GDM1 (cell line): Measurements from ENCODE around the gene ATP6V0E2.
"Not testable (repeated sequence)": the region's sequence is repeated elsewhere in the genome, so short reads cannot be mapped to it uniquely, and the experiment has no call there.

Source experiments
- DNase-seq: peaks from one replicate; lab custom pipeline; 2025; lab: John Stamatoyannopoulos, UW

The ATP6V0E2 gene

DNA sequence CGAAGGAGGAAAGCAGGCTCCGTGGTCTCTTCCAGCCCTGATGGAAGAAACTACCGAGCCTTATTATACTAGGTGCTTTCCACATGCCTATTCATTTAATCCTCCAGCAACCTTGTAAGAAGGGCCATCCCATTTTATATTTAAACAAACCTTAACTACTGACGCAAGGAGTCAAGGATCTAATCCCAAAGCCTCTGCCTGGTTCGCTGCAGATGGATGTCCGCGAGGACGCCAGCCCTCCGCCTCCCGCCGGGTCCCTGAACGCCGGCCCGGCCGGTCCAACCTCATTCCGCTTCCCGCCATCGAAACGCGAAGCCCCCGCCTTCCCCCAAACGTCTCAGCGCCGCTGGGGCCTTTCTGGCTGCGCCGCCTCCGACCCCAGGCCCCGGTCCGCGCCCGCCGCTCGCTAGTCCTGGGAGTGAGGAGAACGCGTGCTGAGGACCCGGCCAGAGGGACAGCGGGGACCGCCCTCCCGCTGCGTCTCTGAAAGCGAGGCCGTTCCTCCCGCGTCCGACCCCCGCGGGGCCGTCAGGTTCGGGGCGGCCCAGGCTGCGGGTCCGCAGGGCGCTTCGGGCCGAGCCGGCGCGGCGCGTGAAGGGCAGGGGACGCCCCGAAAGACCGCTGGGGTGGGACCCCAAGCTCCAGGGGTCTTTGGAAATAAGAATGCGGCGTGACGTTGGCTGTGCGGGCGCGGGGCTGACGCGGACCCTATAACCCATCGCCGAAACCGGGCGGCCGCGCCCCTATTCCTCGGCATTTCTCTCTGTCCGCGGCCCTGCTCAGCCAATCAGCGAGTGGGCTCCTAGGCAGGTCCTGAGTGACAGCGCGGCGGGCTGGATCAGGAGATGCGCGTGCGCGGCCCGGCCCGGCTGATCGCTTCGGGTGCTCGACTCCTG, at the start of gene ATP6V0E2:
ATP6V0E2 (plus strand) TSS at position 896 of the 896 bp plus-strand sequence. CDS start 97 bp downstream, outside the sequence.
- DNase-seq = peak; percentile 86

DNA sequence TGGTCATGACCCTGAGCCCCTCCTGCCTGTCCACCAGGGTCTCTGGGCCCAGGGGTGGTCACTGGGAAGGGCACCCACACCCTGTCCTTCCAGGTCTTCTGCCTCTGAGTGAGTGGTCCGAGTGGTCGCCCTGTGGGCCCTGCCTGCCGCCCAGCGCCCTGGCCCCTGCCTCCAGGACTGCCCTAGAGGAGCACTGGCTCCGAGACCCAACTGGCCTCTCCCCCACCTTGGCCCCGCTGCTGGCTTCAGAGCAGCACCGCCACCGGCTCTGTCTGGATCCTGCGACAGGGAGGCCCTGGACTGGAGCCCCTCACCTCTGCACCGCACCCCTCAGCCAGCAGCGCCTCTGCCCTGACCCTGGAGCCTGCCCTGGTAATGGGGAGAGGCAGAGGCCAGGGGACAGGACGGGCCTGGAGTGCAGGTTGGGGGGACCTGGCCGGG, 49.4 kb upstream of the ATP6V0E2 start:
- DNase-seq = no peak

DNA sequence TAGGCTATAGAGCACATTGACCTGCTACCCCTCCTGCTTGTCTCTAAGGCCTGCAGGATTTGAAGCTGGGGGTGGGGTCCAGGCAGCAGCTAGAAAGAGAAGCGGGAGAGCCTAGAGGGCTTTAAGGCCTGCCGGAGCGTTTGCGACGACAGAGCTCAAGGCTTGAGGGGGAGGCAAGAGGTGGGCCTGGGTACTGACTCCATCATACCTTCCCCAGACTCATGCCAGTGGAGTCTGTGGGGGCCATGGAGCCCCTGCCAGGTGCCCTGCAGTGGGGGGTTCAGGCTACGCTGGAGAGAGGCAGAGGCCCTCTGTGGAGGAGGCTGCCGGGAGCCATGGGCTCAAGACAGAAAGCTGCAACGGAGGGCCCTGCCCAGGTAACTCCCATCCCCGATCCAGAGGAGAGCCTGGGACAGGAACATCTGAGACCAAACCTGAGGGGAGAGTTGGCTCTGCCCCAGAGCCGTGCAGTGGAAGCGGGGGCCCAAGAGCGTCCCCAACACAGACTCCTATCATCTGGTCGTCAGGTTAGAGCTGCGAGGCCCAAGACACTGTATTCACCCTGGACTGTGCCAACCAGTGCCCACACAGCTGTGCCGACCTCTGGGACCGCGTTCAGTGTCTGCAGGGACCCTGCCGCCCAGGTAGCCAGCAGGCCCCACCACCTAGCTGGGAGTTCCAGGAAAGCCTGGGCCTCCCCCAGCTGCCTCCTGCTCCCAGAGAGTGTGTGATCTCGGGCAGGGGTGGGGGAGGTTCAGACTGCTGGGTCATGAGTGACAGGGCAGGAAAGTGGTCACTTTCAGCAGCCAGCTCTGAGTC, 48.8 kb upstream of the ATP6V0E2 start:
- no peak for DNase-seq

DNA sequence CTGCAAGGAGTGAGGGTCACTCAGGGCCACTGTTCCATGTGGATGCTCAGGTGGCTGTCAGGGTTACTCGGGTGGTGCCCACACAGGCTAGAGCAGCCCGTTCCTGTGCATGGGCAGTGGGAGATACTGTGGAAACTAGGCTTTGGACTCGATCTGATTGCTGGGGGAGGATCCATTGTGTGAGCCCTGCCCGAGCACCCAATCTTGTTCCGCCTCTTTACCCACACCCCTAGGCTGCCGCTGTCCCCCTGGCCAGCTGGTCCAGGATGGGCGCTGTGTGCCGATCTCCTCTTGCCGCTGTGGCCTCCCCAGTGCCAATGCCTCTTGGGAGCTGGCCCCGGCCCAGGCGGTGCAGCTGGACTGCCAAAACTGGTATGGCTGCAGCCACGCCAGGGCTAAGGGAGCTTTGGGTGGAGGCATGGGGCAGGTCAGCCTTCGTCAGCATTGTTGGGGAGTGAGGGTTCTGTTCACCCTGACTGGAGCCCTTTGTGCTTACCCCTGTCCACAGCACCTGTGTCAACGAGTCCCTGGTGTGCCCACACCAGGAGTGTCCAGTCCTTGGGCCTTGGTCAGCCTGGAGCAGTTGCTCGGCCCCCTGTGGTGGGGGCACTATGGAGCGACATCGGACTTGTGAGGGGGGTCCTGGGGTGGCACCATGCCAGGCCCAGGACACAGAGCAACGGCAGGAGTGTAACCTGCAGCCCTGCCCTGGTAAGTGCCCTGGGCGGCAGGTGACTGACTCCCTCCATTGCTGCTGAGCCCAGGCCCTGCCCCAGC, 48.0 kb upstream of the ATP6V0E2 start:
- DNase-seq = no peak

DNA sequence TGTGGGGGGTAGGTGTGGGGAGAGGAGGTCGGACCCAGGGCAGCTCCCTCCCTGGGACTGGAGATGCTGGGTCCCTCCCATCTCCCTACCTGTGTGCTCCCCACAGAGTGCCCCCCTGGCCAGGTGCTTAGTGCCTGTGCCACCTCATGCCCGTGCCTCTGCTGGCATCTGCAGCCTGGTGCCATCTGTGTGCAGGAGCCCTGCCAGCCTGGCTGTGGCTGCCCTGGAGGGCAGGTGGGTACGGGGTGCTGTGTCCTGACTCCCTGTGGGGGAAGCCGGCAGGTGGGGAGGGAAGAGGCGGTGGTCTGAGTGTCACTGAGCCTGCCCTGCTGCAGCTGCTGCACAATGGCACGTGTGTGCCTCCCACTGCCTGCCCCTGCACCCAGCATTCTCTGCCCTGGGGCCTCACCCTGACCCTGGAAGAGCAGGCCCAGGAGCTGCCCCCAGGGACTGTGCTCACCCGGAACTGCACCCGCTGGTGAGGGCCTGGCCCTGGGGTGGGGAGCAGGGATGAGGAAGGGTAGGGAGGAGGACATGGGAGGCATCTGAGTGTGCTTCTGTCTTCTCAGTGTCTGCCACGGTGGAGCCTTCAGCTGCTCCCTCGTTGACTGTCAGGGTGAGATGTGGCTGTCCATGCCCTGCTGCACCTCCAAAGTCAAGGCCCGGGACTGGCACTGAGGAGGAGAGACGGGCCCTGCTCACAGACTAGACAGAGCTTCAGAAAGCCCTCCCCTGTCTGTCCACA, 47.3 kb upstream of the ATP6V0E2 start:
- no peak for DNase-seq

DNA sequence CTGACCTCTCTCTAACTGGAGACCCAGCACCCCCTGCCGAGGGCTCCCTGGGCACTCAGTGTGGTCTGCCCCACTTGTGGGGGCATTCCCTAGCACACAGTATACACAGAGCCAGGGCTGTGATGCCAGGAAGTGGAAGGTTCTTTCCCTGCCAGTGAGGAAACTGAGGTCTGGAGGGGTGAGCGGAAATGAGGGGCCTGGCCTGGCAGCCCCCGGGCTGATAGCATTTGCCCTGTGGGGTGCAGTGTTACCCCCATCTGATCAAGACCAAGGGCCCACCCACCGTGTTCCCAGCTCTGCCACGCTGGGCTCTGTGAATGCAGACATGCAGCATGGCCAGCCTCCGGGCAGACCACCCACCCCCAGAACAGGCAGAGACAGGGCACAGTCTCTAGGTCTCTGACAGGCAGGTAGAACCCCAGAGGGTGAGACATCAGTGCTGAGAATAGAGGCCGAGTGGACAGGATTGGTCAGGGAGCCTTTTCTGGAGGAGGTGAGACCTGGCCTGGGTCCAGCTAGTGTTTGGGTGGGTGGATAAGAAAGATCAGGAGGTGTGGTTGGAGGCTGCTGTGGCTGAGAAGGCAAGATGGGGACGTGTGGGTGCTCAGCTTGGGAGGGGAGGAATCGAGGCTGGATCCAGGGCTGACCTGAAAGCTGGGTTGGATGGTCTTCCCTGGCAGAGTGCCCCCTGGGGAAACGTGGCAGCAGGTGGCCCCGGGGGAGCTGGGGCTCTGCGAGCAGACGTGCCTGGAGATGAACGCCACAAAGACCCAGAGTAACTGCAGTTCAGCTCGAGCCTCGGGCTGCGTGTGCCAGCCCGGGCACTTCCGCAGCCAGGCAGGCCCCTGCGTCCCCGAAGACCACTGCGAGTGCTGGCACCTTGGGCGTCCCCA, 46.4 kb upstream of the ATP6V0E2 start:
- DNase-seq = no peak

DNA sequence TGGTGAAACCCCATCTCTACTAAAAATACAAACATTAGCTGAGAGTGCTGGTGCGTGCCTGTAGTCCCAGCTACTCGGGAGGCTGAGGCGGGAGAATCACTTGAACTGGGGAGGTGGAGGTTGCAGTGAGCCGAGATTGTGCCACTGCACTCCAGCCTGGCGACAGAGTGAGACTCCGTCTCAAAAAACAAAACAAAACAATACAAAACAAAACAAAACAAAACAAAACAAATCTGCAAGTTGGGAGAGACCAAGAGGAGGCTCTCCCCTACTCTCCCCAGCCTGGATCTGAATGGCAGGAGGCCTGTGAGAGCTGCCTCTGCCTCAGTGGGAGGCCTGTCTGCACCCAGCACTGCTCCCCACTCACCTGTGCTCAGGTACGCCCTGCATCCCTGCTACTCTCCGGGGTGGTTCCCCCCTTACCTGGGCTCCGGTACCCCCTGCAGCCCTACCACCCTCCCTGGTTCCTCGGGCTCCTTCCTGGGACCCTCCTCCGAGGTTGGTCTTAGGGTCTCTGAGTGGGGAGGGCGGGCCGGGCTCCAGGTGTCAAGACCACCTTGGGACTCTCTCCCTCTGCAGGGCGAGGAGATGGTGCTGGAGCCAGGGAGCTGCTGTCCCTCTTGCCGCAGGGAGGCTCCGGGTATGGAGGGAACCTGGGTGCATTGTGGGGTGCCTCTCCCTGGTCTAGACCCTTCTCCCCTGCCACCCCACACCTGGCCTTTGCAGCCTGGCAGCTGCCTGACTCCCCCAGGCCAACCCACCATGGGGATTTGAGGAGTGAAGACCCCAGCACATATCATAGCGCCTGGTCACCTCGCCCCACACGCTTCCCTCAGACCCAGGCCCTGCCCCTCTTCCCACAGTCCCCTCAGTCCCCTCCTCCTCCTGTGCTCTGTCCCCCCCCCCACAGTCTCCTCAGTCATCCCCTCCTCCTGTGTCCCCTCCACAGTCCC, 45.1 kb upstream of the ATP6V0E2 start:
- no peak for DNase-seq

DNA sequence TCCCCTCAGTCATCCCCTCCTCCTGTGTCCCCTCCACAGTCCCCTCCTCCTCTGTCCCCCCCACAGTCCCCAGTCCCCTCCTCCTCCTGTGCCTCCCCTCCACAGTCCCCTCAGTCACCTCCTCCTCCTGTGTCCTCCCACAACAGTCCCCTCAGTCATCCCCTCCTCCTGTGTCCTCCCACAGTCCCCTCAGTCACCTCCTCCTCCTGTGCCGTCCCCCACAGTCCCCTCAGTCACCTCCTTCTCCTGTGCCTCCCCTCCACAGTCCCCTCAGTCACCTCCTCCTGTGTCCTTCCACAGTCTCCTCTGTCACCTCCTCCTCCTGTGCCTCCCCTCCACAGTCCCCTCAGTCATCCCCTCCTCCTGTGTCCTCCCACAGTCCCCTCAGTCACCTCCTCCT, 43.2 kb upstream of the ATP6V0E2 start:
- DNase-seq = not testable (repeated sequence)

DNA sequence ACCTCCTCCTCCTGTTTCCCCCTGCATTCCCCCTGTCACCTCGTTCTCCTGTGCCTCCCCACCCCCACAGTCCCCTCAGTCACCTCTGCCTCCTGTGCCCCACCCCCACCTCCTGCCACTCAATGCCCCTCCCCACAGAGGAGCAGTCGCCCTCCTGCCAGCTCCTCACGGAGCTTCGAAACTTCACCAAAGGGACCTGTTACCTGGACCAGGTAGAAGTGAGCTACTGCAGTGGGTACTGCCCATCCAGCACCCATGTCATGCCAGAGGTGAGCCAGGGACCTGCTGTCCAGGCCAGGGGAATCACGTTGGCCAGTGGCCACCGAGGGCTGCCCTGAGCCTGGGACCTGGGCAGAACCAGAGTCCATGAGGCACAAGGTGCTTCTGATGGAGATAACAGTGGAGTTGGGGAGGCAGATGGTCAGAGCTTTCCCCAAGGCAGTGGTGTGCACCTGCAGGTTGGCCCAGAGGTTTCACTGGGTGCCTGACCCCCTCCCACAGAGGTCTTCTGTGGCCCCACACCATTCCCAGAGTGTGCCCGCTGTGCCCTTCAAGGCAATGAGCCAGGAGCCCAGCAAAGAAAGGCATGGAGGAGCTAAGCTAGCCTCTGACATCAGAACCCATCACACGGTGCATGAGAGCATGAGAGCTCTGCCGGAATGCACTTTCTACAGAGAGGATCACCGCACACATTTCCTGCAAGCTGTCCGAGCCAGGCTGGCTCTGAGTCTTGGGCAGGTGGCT, 42.6 kb upstream of the ATP6V0E2 start:
- DNase-seq = no peak

DNA sequence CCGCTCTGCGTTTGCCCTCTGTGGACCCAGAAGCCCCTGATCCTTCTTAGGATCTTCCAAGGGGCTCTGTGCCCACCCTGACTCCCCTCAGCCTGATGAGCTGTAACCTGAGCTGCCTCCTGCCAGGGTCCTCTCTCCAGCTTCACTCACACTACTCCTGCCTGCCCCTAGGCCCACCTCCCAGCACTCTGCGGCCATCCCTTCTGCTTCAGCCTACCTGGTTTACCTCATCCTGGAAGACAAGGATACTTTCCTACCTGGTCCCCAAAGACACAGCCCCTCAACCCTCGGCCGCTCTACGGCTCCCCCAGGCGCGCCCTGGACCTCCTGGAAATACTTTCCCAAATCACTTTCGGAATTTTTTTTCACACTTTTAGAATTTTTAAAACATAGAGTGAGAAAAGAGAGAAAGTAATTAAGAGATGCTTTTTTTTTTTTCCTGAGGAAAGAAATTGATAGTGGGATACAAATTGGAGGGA, 42.0 kb upstream of the ATP6V0E2 start:
- DNase-seq = no peak

DNA sequence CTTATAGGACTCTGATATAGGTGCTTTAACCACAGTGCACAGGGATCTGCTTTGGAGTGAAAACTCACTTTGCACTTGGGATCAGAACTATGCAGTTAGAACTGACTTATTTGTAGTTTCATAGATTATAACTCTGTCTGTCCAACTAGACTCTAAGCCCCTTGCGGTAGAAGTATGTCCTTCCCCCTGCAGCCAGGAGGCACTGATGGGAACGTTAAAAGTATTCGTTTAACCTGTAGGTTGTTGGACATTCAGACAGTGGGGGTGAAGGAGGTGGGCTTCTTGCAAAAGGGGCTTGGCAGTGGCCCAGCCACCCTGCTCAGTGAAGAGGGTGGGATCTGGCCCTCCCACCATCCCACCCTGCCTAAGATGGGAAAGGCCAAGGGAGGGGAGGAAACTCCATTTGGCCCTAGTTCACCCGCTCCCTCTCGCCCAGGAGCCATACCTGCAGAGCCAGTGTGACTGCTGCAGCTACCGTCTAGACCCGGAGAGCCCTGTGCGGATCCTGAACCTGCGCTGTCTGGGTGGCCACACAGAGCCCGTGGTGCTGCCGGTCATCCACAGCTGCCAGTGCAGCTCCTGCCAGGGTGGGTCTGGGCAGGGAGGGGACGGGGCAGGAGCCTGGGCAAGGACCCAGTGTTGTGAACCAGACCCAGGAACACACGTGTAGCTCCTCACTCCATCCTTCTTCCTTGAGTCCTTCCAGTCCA, 41.3 kb upstream of the ATP6V0E2 start:
- no peak for DNase-seq

DNA sequence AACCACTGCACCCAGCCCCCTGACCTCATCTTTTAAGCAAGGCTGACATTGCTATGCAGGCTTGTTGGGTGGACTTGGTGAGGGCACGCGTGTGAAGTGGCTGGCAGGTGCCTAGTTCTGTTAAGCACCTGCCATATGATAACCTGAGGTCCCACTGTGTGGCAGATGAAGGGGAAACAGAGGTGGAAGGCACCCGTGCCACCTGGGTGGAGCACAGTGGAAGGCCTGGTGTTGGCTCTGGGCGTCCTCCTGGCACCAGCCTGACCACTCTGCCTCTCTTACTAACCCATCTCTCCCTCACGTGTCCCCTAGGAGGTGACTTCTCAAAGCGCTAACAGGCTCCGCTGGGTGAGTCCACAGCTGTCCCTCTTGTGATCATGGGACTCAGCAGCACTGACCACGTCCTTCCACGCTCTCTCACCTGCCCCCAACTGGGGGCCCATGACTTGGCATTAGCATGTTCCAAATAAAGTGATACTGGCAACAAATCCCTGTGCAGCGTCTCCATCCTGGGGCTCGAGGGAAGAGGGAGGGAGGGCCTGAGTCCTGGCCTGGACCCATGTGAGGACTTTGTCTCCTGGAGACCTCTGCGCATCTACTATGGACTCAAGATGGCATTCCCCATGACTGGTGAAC, 40.2 kb upstream of the ATP6V0E2 start:
- DNase-seq = no peak

DNA sequence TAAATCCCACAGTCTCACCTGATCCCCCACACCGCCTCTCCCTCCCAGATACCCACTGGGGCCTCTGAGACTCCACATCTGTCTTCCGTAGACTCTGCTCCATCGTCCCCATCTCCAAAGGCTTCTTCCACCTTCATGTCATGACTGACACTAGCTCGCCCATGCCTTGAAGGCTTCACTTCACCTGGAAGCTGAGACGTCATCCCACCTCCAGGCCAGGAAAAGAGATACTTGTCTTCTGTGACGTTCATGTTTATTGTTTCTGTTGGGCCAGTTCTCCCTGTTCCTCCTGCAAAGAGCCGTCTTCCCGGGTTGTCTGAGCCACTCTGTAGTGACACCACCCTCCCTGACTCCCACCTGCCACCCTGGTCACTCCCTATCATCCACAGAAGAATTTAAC, 39.2 kb upstream of the ATP6V0E2 start:
- DNase-seq = no peak

DNA sequence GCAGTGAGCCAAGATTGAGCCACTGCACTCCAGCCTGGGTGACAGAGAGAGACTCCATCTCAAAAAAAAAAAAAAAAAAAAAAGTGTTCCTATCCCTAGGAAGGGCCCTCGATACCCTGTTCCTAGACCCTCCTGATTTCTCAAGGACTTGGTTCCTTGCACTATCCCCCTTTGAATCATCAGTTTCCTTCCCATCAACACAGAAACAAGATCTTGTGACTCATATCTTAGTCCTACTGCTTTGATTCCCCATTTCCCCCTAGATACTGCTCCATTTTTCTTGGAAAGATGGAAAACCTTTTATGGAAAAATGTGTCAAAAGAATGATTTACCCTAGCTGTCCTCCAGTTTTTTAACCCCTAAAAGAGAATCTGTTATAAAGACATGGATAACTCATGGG, 37.3 kb upstream of the ATP6V0E2 start:
- no peak for DNase-seq

DNA sequence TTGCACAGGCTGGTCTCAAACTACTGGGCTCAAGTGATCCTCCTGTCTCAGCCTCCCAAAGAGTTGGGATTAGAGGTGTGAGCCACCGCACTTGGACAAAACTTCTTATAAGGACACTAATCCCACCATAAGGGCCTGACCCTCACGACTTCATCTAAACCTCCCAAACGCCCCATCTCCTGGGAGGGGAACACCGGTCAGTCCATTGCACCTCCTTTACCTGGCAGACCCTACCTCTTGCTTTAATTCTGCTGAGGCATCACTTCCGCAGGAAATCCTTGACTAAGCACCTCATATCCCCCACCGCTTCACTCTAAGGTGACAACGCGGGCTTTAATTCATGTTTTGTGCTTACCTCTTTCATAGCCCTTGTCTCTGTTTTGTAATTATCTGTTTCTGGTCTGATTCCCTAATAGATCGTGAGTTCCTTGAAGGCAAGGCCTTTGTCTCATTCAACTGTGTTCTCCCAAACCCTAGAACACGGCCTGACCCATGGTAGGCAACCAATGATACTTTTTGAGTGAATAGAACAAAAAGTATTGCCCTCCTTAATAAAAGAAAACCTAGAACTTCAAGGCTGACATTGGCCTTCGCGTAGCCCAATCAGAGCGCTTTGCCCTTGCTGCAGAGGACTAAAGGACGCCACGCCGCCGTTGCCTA, 36.1 kb upstream of the ATP6V0E2 start:
- DNase-seq = no peak

DNA sequence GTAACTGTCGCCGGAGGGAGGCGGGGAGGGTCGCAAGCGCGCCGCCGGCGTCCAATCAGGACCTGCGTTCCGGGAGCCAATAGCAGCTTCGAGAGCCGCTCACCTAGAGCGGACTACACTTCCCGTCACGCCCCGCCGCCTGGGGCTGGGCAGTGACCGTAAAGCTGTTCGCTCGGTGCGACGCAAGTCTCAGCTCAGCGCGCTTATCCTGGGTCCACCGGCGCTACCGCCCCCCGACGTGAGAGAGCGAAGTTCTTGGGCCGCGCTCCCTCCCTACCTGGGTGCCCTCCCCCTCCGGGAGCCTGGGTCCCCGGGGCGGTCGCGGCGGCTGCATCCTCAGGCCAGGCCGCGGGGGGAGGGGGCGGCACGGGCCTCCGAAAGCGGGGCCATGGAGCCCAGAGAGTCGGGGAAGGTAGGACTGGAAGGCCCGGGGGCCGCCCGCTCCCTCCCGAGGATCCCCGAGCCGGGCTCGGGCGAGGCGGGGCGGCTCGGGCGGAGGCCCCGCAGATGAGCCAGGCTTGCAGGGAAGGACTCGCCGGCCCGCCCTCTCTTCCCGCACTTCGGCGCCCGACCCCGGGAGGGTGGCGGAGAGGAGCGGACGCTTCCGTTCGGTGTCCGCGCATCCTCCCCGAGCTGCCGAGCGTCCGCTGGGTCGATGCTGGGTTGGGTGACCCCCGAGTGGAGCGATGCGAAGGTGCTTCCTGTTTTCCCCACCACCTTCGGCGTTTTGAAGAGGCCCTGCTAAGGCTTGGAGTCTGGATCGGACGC, 35.4 kb upstream of the ATP6V0E2 start, which contains the start of gene ZNF862:
ZNF862 (plus strand) TSS at position 152 of the 768 bp plus-strand sequence; CDS start at position 389, 237 bp downstream.
- DNase-seq = peak; percentile 97
